Ectodermal cell (in vitro differentiated cells): ENCODE results near the gene KCNG3.

Source experiments
- H3K27ac ChIP-seq: 2 replicates; pipeline ENCODE4 v1.7.0; 2013; ENCODE audit warnings: mild to moderate bottlenecking, low read depth, low read length; ENCODE audit not compliant: insufficient read depth, poor library complexity, severe bottlenecking
- H3K27me3 ChIP-seq: 2 replicates; pipeline ENCODE4 v1.7.0; 2013; ENCODE audit warnings: mild to moderate bottlenecking, low read length; ENCODE audit not compliant: insufficient read depth, control insufficient read depth, poor library complexity, severe bottlenecking
- H3K36me3 ChIP-seq: one replicate; pipeline ENCODE4 v1.7.0; 2013; ENCODE audit warnings: low read length; ENCODE audit not compliant: control insufficient read depth, insufficient read depth
- H3K4me1 ChIP-seq: one replicate; pipeline ENCODE4 v1.7.0; 2013; ENCODE audit warnings: low read length; ENCODE audit not compliant: control insufficient read depth, insufficient read depth
- H3K4me3 ChIP-seq: 2 replicates; pipeline ENCODE4 v1.7.0; 2013; ENCODE audit warnings: low read depth, low read length, control low read depth; ENCODE audit not compliant: insufficient read depth
- H3K9me3 ChIP-seq: 2 replicates; pipeline ENCODE4 v1.7.0; 2013; ENCODE audit warnings: mild to moderate bottlenecking, low read length, moderate library complexity; ENCODE audit not compliant: control insufficient read depth
- WGBS, 2 experiments: methylation state at CpG; one replicate each; pipeline ENCODE4 v1.1.7; 2013; ENCODE audit warnings: missing lambda C conversion rate in 2 of 2; 5-methylcytosine and 5-hydroxymethylcytosine counted together

Gene KCNG3

GRCh38 chr2:42456126-42456839 lies 37.5 kb downstream of the KCNG3 start:
- 89 to 93% methylated on average over 3 of the region's 3 CpGs for WGBS, 2 experiments
- Histone ChIP-seq H3K36me3 (no peaks in the 10 kb centered on the region), H3K4me1 (no peaks in the 10 kb centered on the region)

GRCh38 chr2:42452545-42452944 lies 41.2 kb downstream of the KCNG3 start:
- WGBS, 2 experiments: 93 to 95% methylated on average over 2 of the region's 2 CpGs
- Histone ChIP-seq H3K9me3 (no peaks in the 10 kb centered on the region), H3K27me3 (no peaks in the 10 kb centered on the region), H3K27ac (no peak overlapping the region), H3K4me1 (no peaks in the 10 kb centered on the region), H3K36me3 (no peaks in the 10 kb centered on the region), H3K4me3 (no peak overlapping the region)

More at GRCh38 chr2:42456126-42456839, 37.5 kb downstream of the KCNG3 start:
- no peak overlapping the region for H3K27ac ChIP-seq
- H3K27me3 ChIP-seq: no peaks in the 10 kb centered on the region
- H3K4me3 ChIP-seq: no peak overlapping the region
- H3K9me3 ChIP-seq: no peaks in the 10 kb centered on the region

- no peaks in the 10 kb centered on the region for H3K27me3 ChIP-seq
- H3K4me1 ChIP-seq: no peaks in the 10 kb centered on the region
- H3K9me3 ChIP-seq: no peaks in the 10 kb centered on the region
- no peak overlapping the region for H3K27ac ChIP-seq
- WGBS, 2 experiments: 89 to 95% methylated on average over 2 of the region's 2 CpGs
- H3K4me3 ChIP-seq: no peak overlapping the region
- no peaks in the 10 kb centered on the region for H3K36me3 ChIP-seq
Observed at GRCh38 chr2:42450136-42450535, 43.6 kb downstream of the KCNG3 start.

- WGBS, 2 experiments: 90 to 95% methylated on average over 7 of the region's 8 CpGs
- H3K4me3 ChIP-seq: no peak overlapping the region
- H3K27ac ChIP-seq: no peak overlapping the region
- no peaks in the 10 kb centered on the region for H3K27me3 ChIP-seq
- no peaks in the 10 kb centered on the region for H3K4me1 ChIP-seq
- no peaks in the 10 kb centered on the region for H3K36me3 ChIP-seq
- no peaks in the 10 kb centered on the region for H3K9me3 ChIP-seq
Observed at GRCh38 chr2:42449163-42450087, 44.4 kb downstream of the KCNG3 start.

- Histone ChIP-seq H3K4me3 (no peak overlapping the region), H3K36me3 (no peaks in the 10 kb centered on the region), H3K4me1 (no peaks in the 10 kb centered on the region), H3K27ac (no peak overlapping the region), H3K9me3 (no peaks in the 10 kb centered on the region), H3K27me3 (no peaks in the 10 kb centered on the region)
- 88 to 97% methylated on average over 1 to 2 of the region's 2 CpGs for WGBS, 2 experiments
Observed at GRCh38 chr2:42448163-42448562, 45.6 kb downstream of the KCNG3 start.

GRCh38 chr2:42446503-42447271 lies 47.1 kb downstream of the KCNG3 start:
- no peaks in the 10 kb centered on the region for H3K36me3 ChIP-seq
- no peak overlapping the region for H3K4me3 ChIP-seq
- H3K4me1 ChIP-seq: no peaks in the 10 kb centered on the region
- no peak overlapping the region for H3K27ac ChIP-seq
- H3K27me3 ChIP-seq: no peaks in the 10 kb centered on the region
- no peaks in the 10 kb centered on the region for H3K9me3 ChIP-seq

- Histone ChIP-seq H3K4me1 (no peaks in the 10 kb centered on the region), H3K27ac (no peak overlapping the region), H3K9me3 (no peaks in the 10 kb centered on the region), H3K36me3 (no peaks in the 10 kb centered on the region), H3K4me3 (no peak overlapping the region), H3K27me3 (no peaks in the 10 kb centered on the region)
- 93% methylated on average over 5 of the region's 5 CpGs for WGBS, 2 experiments
Observed at GRCh38 chr2:42443718-42444399, 49.9 kb downstream of the KCNG3 start.

GRCh38 chr2:42442774-42443173 lies 51.0 kb downstream of the KCNG3 start:
- H3K4me3 ChIP-seq: no peak overlapping the region
- WGBS, 2 experiments: 92 to 100% methylated on average over 1 of the region's 2 CpGs
- H3K4me1 ChIP-seq: no peaks in the 10 kb centered on the region
- no peaks in the 10 kb centered on the region for H3K36me3 ChIP-seq
- H3K9me3 ChIP-seq: no peaks in the 10 kb centered on the region
- H3K27ac ChIP-seq: no peak overlapping the region
- no peaks in the 10 kb centered on the region for H3K27me3 ChIP-seq

GRCh38 chr2:42438685-42439084 lies 55.1 kb downstream of the KCNG3 start:
- Histone ChIP-seq H3K27ac (no peak overlapping the region), H3K27me3 (no peaks in the 10 kb centered on the region)

More at GRCh38 chr2:42438685-42439084, 55.1 kb downstream of the KCNG3 start:
- no peaks in the 10 kb centered on the region for H3K9me3 ChIP-seq
- no peaks in the 10 kb centered on the region for H3K4me1 ChIP-seq
- no peak overlapping the region for H3K4me3 ChIP-seq
- no peaks in the 10 kb centered on the region for H3K36me3 ChIP-seq
